Neural crest cell (in vitro differentiated cells): ENCODE measurements around the gene BRD7. TPM values are rescaled to one million over a fixed set of nuclear protein-coding genes. Genes with fewer than 3 reads are reported as not detected.

Experiments used
- DNase-seq: peaks from one replicate; pipeline ENCODE4 v3.0.0; 2021; ENCODE audit warnings: low read depth, mixed read lengths, low spot score
- H3K27ac Mint-ChIP-seq: one replicate; pipeline ENCODE4 v1.8.0; 2021; ENCODE audit warnings: mild to moderate bottlenecking, mixed read lengths; ENCODE audit not compliant: unreplicated experiment
- H3K27me3 Mint-ChIP-seq: 2 replicates; pipeline ENCODE4 v1.8.0; 2021; ENCODE audit warnings: low read depth, mild to moderate bottlenecking, mixed read lengths
- H3K36me3 Mint-ChIP-seq: 2 replicates; pipeline ENCODE4 v1.8.0; 2021; ENCODE audit warnings: low read depth, mild to moderate bottlenecking, mixed read lengths
- H3K4me1 Mint-ChIP-seq: 2 replicates; pipeline ENCODE4 v1.8.0; 2021; ENCODE audit warnings: mixed read lengths
- H3K4me3 Mint-ChIP-seq: one replicate; pipeline ENCODE4 v1.8.0; 2021; ENCODE audit warnings: mild to moderate bottlenecking, mixed read lengths
- H3K9me3 Mint-ChIP-seq: 2 replicates; pipeline ENCODE4 v1.8.0; 2021; ENCODE audit warnings: mixed read lengths
- CTCF ChIP-seq: fragments of 200-600 bp; sonication (generic); conservative IDR thresholded peaks from 2 replicates; pipeline ENCODE4 v1.5.0; 2021; ENCODE audit warnings: antibody characterized with exemption, mild to moderate bottlenecking
- total RNA-seq: library from RNA; stranded (reverse); gene quantifications from 2 replicates; pipeline ENCODE4 v1.2.1, GENCODE V29; 2021

BRD7 gene
- total RNA-seq, 1 donor from 2014 or later = 130 TPM

- TF ChIP-seq CTCF = no peak
- no peak overlapping the region for H3K4me3 Mint-ChIP-seq
- H3K4me1 Mint-ChIP-seq = peaks cover 5% of the 10 kb centered on the region
- no peaks in the 10 kb centered on the region for H3K9me3 Mint-ChIP-seq
- no peak overlapping the region for H3K27ac Mint-ChIP-seq
- H3K27me3 Mint-ChIP-seq = no peaks in the 10 kb centered on the region
- no peaks in the 10 kb centered on the region for H3K36me3 Mint-ChIP-seq
- DNase-seq = no peak
Measured at GRCh38 chr16:50286681-50287080, 82.1 kb downstream of the BRD7 start.

- no peaks in the 10 kb centered on the region for H3K9me3 Mint-ChIP-seq
- H3K27me3 Mint-ChIP-seq = no peaks in the 10 kb centered on the region
- no peak overlapping the region for H3K4me3 Mint-ChIP-seq
- no peak for TF ChIP-seq CTCF
- no peaks in the 10 kb centered on the region for H3K36me3 Mint-ChIP-seq
- no peak overlapping the region for H3K27ac Mint-ChIP-seq
- H3K4me1 Mint-ChIP-seq = peaks cover 5% of the 10 kb centered on the region
- no peak for DNase-seq
Measured at GRCh38 chr16:50285406-50286003, 83.3 kb downstream of the BRD7 start.

- Mint-ChIP-seq H3K9me3 (no peaks in the 10 kb centered on the region), H3K27me3 (no peaks in the 10 kb centered on the region), H3K27ac (peak overlapping the region; percentile 16), H3K36me3 (no peaks in the 10 kb centered on the region), H3K4me3 (no peak overlapping the region), H3K4me1 (peaks cover 5% of the 10 kb centered on the region)
- TF ChIP-seq CTCF = no peak
- no peak for DNase-seq
Measured at GRCh38 chr16:50284131-50284911, 84.5 kb downstream of the BRD7 start.

- Mint-ChIP-seq H3K27ac (no peak overlapping the region), H3K27me3 (no peaks in the 10 kb centered on the region), H3K36me3 (no peaks in the 10 kb centered on the region), H3K9me3 (peaks cover 3% of the 10 kb centered on the region), H3K4me3 (no peak overlapping the region), H3K4me1 (peaks cover 5% of the 10 kb centered on the region)
- no peak for TF ChIP-seq CTCF
- no peak for DNase-seq
Measured at GRCh38 chr16:50282955-50283631, 85.7 kb downstream of the BRD7 start.

GRCh38 chr16:50282010-50282538 is 86.7 kb downstream of the BRD7 start:
- H3K27me3 Mint-ChIP-seq = no peaks in the 10 kb centered on the region
- H3K27ac Mint-ChIP-seq = peak overlapping the region; percentile 62
- no peak overlapping the region for H3K4me3 Mint-ChIP-seq
- H3K36me3 Mint-ChIP-seq = no peaks in the 10 kb centered on the region
- H3K9me3 Mint-ChIP-seq = peaks cover 3% of the 10 kb centered on the region
- H3K4me1 Mint-ChIP-seq = peaks cover 5% of the 10 kb centered on the region
- no peak for TF ChIP-seq CTCF
- no peak for DNase-seq
